GM12892 (cell line): Measurements from ENCODE around the gene LRTM1.

ENCODE experiments used
- POLR2A ChIP-seq: IDR thresholded peaks from 2 replicates; pipeline ENCODE4 v1.6.1; 2011; ENCODE audit warnings: low read depth, low read length, control low read depth
- POLR2AphosphoS5 ChIP-seq: IDR thresholded peaks from 2 replicates; pipeline ENCODE4 v1.6.1; 2011; ENCODE audit warnings: low read depth, low read length, control low read depth
- TAF1 ChIP-seq: IDR thresholded peaks from 2 replicates; pipeline ENCODE4 v1.6.1; 2011; ENCODE audit warnings: low read depth, mild to moderate bottlenecking, control low read depth, low read length, borderline replicate concordance

DNA sequence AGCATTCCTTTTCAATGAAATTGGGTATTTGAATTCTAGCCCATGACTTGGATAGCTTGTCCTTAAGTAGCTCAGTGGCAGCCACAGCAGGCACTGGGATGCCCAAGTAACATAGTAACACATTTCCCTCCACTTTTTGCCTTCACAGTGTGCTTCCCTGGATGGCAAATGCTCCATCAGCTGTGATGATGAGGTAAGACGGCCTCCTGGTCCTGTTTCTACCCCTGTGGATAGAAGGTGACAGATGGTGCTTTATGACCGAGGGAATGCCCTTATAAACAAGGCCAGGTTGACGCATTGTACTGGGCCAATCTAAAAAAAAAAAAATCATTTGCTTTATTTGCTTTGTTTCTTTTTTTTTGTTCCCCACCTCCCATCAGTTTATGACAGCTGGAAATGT, 41.8 kb upstream of the LRTM1 start:
- TF ChIP-seq POLR2A (no peak), POLR2AphosphoS5 (no peak), TAF1 (no peak)
